SK-MEL-5 (cell line): ENCODE measurements around the gene ZNF79. TPM values are rescaled to one million over a fixed set of nuclear protein-coding genes. Genes with fewer than 3 reads are reported as not detected.

Experiments
- DNase-seq: peaks from one replicate; pipeline ENCODE4 v3.0.0-alpha.2; 2016; ENCODE audit warnings: low read depth, low spot score
- in situ Hi-C: cut with HindIII; loops from 2 replicates; pipeline ENCODE4 v1.10.0; 2016; ENCODE audit warnings: low sequenced_read_pairs, high pct_unique_total_duplicates, low pct_unique_long_range_greater_than_20kb
- total RNA-seq: library from RNA; depleted of rRNA; stranded (reverse); fragments of >200 nt; shearing (Covaris generic); gene quantifications from 2 replicates; pipeline ENCODE4 v1.2.3, GENCODE V29; 2014

ZNF79 gene
- total RNA-seq, 1 experiment from 2014 or later = 14.0 TPM

DNA sequence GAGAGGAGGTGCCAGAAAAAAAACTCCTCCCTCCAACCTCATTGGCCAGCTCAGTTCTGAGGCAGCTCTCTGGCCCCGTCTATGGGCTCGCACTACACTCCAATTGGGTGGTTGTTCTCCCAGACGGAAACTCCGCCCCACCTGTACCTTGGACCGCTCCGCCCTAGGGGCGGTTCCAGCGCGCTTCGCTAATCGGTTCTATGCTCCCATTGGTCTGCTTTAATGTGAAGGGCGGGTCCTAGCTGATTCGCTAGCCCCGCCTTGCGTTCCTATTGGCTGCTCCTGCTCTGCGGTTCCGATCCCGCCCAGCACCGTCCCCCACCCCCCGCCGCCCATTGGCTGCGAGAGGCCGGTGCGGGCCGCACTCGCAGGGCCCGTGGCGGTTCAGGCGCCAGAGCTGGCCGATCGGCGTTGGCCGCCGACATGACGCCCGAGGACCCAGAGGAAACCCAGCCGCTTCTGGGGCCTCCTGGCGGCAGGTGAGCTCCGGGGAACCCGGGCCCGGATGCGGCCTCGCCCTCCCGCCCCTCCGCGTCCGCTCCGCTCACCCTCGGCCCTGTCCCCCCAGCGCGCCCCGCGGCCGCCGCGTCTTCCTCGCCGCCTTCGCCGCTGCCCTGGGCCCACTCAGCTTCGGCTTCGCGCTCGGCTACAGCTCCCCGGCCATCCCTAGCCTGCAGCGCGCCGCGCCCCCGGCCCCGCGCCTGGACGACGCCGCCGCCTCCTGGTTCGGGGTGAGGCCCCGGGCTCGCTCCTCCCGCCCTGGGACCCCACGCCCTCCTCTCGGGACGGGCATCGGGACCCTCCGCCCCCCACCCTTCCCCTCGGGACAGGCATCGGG lies 27.2 kb upstream of the ZNF79 start, which contains the start of gene SLC2A8:
SLC2A8 (plus strand) TSS at position 362 of the 838 bp plus-strand sequence; CDS start at position 424, 62 bp downstream.
- in situ Hi-C loops = no loop called here
- DNase-seq = peak; percentile 99

DNA sequence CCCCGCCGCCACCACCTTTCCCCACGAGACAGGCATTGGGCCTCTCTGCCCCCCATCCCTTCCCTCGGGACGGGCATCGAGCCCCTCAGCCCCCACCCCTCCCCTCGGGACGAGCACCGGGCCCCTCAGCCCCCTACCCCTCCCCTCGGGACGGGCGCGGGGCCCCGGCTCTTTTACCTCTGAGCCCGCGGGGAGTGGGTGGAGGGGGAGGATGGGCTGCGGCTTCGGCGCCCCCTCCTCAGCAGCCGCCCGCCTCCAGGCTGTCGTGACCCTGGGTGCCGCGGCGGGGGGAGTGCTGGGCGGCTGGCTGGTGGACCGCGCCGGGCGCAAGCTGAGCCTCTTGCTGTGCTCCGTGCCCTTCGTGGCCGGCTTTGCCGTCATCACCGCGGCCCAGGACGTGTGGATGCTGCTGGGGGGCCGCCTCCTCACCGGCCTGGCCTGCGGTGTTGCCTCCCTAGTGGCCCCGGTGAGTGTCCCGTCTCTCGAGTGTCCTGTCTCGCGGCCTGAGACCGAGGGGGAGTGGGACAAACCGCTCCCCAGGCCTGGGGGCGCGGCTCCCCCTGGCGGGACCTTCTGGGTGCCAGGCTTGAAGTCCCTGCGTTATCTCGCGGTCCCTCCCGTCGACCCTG lies 26.4 kb upstream of the ZNF79 start:
- in situ Hi-C loops = no loop called here
- DNase-seq = no peak

DNA sequence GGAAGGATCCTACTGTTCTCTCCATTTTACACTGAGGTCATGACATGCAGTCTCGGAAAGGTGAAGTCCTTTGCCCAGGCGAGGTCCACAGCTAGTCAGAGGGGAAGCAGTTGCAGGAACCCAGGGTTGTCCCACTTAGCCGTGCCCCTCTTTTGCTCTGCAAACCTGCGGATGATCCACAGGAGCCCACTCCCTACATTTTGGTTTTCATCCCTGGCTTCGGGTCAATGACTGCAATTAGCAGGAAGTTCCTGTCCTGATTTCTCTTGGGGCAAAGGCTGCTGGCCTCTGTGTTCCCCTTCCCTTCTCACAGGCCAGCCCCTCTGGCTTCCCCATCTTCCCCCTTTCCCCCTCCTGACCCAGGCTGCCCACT lies 25.9 kb upstream of the ZNF79 start:
- in situ Hi-C loops = no loop called here
- DNase-seq = no peak

DNA sequence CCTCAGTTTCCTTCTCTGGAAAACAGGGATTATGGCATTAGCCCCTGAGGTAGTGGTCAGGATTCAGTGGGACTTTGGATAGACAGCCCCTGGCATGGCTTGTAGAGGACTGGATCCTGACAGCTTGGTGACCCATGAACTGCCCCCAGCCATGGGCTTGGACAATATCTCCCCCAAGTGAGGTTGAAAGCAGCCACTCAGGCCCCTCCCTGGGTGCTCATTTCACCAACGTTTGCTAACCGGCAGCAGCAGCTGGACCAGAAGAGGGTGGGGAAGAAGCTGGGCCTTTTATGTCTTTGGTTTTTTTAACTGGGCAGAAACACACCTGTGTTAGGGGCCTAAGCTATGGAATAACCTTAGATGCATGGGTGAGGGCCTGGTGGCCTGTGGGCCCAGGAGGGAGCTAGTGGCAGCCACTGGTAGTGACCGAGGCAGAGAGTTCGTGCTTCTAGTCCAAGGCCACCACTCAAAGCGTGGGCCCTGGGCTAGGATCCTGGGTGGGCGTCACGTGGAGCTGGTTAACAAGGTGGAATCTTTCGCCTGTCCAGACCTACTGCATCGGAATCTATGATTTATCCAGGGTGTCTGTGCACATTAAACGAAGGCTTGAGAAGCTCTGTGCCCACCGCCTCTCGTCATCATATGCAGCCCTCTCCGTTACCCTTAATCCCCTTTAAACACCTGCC lies 25.3 kb upstream of the ZNF79 start:
- DNase-seq = no peak
- in situ Hi-C loops = no loop called here

DNA sequence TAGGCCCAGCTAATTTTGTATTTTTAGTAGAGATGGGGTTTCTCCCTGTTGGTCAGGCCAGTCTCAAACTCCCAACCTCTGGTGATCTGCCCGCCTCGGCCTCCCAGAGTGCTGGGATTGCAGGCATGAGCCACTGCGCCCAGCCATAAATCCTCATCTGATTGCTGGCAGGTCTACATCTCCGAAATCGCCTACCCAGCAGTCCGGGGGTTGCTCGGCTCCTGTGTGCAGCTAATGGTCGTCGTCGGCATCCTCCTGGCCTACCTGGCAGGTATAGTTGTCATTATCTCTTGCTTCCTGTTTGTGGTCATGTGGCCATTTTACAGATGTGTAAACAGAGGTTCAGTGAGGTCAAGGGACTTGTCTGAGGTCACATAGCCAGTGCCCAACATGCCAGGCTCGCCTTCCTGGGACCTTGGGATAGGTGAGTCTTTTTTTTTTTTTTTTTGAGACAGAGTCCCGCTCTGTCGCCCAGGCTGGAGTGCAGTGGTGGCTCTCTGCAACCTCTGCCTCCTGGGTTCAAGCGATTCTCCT lies 24.4 kb upstream of the ZNF79 start:
- DNase-seq = no peak
- in situ Hi-C loops = no loop called here

DNA sequence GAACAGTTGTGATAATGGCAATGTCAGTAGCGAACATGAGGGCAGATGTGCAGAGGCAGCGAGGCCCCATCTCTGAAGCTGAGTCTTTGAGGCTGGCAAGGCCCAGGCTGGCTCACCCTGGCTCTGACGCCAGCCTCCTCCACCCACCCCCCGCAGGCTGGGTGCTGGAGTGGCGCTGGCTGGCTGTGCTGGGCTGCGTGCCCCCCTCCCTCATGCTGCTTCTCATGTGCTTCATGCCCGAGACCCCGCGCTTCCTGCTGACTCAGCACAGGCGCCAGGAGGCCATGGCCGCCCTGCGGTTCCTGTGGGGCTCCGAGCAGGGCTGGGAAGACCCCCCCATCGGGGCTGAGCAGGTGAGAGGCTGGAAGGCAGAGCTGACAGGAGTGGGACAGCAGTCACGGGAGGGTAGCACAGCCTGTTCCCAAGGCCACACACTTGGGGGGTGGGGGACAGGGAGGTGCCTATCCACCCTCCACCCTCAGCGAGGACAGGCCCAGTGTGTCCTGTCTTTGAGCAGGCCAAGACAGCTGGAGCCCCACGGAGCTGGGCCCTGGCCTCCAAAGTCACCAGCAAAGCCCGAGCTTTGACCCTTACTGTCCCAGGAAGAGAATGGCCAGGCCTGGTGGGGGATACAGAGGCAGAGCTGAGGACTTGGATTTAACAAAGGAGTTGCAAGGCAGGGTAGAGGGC lies 21.6 kb upstream of the ZNF79 start:
- DNase-seq = no peak
- in situ Hi-C loops = no loop called here

DNA sequence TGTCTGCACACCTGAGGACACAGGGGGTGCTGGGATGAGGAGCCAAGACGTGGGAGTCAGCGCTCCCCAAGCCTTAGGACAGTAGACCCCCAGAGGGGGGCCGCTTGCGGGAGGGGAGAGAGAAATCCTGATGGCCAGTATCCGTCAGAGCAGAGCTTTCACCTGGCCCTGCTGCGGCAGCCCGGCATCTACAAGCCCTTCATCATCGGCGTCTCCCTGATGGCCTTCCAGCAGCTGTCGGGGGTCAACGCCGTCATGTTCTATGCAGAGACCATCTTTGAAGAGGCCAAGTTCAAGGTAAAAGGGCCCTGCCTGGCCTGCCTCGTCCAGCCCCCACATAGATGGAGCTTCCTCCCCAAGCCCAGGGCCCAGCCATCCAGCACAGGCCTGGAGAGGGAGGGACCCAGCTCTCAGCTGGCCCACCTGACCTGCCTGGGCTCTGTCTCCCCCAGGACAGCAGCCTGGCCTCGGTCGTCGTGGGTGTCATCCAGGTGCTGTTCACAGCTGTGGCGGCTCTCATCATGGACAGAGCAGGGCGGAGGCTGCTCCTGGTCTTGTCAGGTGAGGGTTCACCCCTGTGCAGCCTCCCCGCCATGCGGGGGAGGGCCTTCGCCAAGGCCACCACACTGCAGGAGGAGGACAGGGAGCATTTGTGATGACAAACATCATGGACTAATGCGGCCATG lies 20.5 kb upstream of the ZNF79 start:
- in situ Hi-C loops = no loop called here

DNA sequence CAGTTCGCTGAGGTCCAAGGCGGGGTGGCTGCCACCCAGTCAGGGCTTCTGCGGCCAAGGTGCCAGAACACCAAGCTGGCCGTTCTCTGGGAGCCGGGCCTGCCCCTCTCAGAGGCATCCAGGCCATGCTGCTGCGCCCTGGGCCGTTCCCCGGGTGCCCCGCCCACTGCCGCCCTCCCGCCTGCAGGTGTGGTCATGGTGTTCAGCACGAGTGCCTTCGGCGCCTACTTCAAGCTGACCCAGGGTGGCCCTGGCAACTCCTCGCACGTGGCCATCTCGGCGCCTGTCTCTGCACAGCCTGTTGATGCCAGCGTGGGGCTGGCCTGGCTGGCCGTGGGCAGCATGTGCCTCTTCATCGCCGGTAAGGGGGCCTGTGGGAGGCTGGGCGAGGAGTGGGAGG lies 19.6 kb upstream of the ZNF79 start:
- in situ Hi-C loops = no loop called here
- no peak for DNase-seq

More for the DNA sequence above, 20.5 kb upstream of the ZNF79 start:
- DNase-seq = no peak

DNA sequence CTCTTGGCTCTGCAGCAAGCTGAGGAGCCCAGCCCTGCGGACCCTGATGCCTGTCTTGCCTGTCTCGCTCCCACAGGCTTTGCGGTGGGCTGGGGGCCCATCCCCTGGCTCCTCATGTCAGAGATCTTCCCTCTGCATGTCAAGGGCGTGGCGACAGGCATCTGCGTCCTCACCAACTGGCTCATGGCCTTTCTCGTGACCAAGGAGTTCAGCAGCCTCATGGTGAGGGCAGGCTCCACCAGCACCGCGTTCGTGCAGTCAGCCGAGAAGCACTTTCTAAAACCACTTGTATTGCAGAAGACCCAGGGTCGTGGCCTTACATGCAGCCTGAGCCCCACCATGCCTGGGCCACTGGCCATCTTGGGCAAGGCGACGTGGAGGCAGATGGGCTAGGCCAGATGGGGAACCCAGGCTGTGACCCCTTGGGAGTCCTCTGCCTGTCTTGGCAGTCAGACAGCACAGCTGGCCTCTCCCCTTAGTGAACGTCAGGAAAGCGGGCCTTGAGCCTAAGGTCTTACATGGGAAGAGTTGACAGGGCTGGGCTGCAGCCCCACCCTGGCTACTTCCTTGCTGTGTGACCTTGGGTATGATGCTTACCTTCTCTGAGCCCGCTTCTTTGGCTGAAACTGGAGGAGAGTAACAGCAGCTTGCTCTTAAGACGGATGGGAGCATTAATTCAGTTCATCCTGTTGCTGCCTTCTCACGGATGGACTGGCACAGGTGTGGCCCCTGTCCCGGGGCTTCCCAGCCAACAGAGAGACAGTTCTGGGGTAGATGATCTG lies 18.6 kb upstream of the ZNF79 start:
- DNase-seq = no peak
- in situ Hi-C loops = no loop called here

DNA sequence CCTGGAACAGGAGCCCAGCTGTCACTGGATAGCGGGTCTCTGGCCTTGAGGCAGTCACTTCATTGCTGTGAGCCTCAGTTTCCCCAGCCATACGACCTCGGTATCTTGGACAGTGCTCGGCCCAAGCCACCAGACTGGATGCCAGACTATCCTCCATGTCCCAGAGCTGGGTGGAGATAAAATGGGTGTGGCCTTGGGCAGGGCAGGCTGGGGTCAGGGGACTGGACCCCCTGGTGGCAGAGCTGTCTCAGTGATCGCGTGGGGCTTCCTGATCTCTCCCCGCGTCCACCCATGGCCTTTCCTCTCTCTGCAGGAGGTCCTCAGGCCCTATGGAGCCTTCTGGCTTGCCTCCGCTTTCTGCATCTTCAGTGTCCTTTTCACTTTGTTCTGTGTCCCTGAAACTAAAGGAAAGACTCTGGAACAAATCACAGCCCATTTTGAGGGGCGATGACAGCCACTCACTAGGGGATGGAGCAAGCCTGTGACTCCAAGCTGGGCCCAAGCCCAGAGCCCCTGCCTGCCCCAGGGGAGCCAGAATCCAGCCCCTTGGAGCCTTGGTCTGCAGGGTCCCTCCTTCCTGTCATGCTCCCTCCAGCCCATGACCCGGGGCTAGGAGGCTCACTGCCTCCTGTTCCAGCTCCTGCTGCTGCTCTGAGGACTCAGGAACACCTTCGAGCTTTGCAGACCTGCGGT lies 17.2 kb upstream of the ZNF79 start:
- DNase-seq = no peak
- in situ Hi-C loops = no loop called here

DNA sequence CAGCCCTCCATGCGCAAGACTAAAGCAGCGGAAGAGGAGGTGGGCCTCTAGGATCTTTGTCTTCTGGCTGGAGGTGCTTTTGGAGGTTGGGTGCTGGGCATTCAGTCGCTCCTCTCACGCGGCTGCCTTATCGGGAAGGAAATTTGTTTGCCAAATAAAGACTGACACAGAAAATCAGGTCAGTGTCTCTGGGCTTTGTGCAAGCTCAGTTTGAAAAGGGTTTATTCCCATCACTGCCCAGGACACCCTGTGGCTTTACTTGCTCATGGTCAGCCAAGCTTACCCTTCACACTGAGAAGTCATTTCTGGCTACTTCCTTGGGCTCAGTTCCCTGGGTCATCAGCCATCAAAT lies 16.7 kb upstream of the ZNF79 start:
- no peak for DNase-seq
- in situ Hi-C loops = no loop called here

DNA sequence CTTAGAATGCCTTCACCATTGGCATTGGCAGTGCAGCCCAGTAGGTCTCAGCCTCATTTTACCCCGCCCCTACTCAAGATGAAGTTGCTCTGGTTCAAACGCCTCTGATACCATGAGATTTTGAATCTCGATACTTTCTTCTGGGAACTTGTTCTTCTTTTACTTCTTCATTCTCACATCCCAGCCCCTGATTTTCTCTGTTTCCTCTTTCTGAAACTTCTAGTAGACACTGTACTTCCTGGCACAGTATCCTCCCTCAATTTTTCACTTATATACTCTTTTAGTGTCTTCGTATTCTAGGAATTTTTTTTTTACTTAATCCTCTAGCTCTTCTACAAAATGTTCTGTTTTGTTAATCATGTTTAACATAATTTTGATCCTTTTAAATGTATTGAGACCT lies 13.1 kb upstream of the ZNF79 start:
- no peak for DNase-seq
- in situ Hi-C loops = no loop called here

DNA sequence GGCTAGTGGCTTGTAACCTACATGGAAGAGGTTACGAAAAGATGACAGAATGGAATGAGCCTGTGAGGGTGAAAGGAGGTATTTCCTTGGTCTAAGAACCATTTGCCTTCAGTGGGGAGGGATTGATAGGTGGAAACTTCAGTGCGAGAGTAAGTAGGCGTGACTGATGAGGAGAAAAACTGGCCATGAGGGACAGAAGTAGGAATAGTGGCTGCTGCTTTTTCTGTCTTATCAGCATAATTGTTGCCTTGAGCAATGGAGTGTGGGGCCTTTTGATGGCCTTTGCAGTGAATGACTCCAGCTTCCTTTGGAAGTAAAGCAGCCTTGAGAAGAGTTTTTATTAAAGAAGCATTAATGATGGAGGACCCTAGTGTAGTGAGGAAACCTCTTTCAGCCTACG lies 9.0 kb upstream of the ZNF79 start:
- in situ Hi-C loops = no loop called here
- no peak for DNase-seq

DNA sequence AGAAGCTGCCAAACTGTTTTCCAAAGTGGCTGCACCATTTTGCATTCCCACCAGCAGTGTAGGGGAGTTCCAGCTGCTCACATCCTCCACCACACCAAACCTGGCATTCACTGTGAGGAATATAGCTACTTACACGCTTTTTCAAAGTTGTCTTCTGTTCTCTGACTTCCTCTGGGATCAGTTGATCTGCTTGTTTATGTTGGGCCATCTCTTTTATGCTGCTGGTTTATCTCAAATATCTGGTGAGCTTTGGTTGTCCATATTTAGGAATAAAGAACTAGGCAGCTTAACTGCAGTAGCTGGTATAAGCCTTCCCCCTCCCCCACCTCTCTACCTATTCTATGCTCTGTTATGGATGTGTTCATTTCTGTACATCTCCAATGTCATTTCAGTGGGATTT lies 8.5 kb upstream of the ZNF79 start:
- in situ Hi-C loops = no loop called here
- no peak for DNase-seq

DNA sequence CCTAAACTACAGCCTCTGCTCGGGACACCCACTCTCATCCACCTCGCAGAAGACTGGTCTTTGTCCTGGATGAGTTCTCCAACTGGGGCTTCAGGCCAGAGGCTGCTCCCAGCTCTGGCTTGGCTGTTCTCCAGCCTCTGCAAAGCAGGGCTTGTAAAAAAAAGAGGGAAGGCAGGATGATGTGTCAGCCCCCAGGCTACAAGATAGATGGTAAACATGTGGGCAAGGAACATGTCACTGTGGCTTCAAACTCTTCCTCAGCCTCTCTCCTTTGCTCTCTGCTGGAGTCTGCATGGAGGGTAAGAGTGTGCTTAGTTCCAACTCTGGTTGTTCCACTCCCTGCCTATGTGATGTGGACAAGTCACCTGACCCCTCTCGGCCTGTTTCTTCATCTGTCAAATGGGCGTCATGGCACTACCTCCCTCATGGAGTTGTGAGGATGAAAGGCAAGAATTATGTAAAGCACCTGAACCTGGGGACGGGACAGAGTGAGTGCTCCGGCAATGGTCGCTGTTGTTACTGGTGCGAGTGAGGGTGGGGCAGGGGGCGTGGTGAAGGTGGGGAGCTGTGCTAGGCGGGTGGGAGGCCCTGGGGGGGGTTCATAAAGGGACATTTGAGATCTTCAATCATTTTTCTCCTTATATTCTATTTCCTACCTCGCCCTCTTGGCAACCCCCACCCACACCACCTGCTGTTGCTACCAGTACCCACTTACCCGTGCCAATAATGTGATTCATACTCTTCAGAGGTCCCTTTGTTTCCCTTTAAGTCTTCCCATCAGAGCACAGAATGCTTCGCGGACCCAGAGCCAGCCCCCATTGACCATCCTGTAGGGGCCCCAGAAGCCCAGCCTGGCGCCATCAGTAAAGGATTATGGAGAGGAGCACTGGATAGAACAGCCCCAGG lies 6.8 kb upstream of the ZNF79 start:
- peak; percentile 55 for DNase-seq
- in situ Hi-C loops = no loop called here
